T1000 (cell line): Measurements from ENCODE around the gene MISP.
"Not testable (repeated sequence)": the region's sequence is repeated elsewhere in the genome, so short reads cannot be mapped to it uniquely, and the experiment has no call there.

ENCODE experiments used
- DNase-seq: peaks from one replicate; lab custom pipeline; 2025; ENCODE audit warnings: mixed read lengths; lab: John Stamatoyannopoulos, UW

The MISP gene

GRCh38 chr19:725461-726089, 25.3 kb upstream of the MISP start:
- no peak for DNase-seq

GRCh38 chr19:726993-727956, 23.6 kb upstream of the MISP start:
- no peak for DNase-seq

GRCh38 chr19:728011-728410, 22.9 kb upstream of the MISP start:
- no peak for DNase-seq

- not testable (repeated sequence) for DNase-seq
Measured at GRCh38 chr19:729564-729963, 21.3 kb upstream of the MISP start.

GRCh38 chr19:729965-730668, 20.8 kb upstream of the MISP start:
- DNase-seq = no peak

- no peak for DNase-seq
Measured at GRCh38 chr19:731000-731399, 19.9 kb upstream of the MISP start.

- DNase-seq = no peak
Measured at GRCh38 chr19:732148-733069, 18.5 kb upstream of the MISP start.

GRCh38 chr19:734716-735115, 16.2 kb upstream of the MISP start:
- no peak for DNase-seq

GRCh38 chr19:736125-736524, 14.8 kb upstream of the MISP start:
- DNase-seq = no peak

GRCh38 chr19:737591-738093, 13.3 kb upstream of the MISP start:
- no peak for DNase-seq

GRCh38 chr19:738509-739128, 12.3 kb upstream of the MISP start:
- no peak for DNase-seq

- no peak for DNase-seq
Measured at GRCh38 chr19:739998-740715, 10.8 kb upstream of the MISP start.

GRCh38 chr19:740816-741505, 10.0 kb upstream of the MISP start:
- DNase-seq = not testable (repeated sequence)

GRCh38 chr19:741506-742131, 9.3 kb upstream of the MISP start:
- DNase-seq = no peak

GRCh38 chr19:742540-743075, 8.3 kb upstream of the MISP start:
- no peak for DNase-seq

- DNase-seq = no peak
Measured at GRCh38 chr19:743168-743687, 7.7 kb upstream of the MISP start.

GRCh38 chr19:745138-745537, 5.8 kb upstream of the MISP start:
- not testable (repeated sequence) for DNase-seq

- DNase-seq = no peak
Measured at GRCh38 chr19:746208-746819, 4.6 kb upstream of the MISP start.
